Liver (tissue), 9 donors: ENCODE data around the gene PTPRN2. TPM values are rescaled to one million over a fixed set of nuclear protein-coding genes. Genes with fewer than 3 reads are reported as not detected.

Source experiments
- DNase-seq: peaks from one replicate; pipeline ENCODE4 v3.0.0-alpha.2; 2017; ENCODE audit warnings: low spot score
- H3K27ac ChIP-seq, 2 donors: one replicate each; pipeline ENCODE4 v1.7.0; 2013; ENCODE audit warnings: inconsistent platforms in 2 of 2, low read length in 2 of 2, control low read depth in 1 of 2, low read depth in 1 of 2, mild to moderate bottlenecking in 1 of 2
- H3K27me3 ChIP-seq, 4 donors: one replicate each; pipeline versions ENCODE4 v1.6.1 to v1.7.0; 2013; ENCODE audit warnings: low read length in 3 of 4, inconsistent platforms in 1 of 4, mild to moderate bottlenecking in 1 of 4, moderate library complexity in 1 of 4; ENCODE audit not compliant: control insufficient read depth in 4 of 4, insufficient read depth in 4 of 4
- H3K36me3 ChIP-seq, 4 donors: one replicate each; pipeline versions ENCODE4 v1.6.1 to v1.7.0; 2013; ENCODE audit warnings: low read length in 3 of 4, mild to moderate bottlenecking in 3 of 4, low read depth in 1 of 4, moderate library complexity in 1 of 4; ENCODE audit not compliant: control insufficient read depth in 4 of 4, insufficient read depth in 3 of 4
- H3K4me1 ChIP-seq, 4 donors: one replicate each; pipeline versions ENCODE4 v1.6.1 to v1.7.0; 2013; ENCODE audit warnings: low read length in 3 of 4, mild to moderate bottlenecking in 3 of 4, moderate library complexity in 1 of 4; ENCODE audit not compliant: control insufficient read depth in 4 of 4, insufficient read depth in 4 of 4
- H3K4me3 ChIP-seq, 3 donors: one replicate each; pipeline versions ENCODE4 v1.6.1 to v1.7.0; 2013; ENCODE audit warnings: low read length in 3 of 3, control low read depth in 1 of 3, low read depth in 1 of 3, mild to moderate bottlenecking in 1 of 3
- H3K9ac ChIP-seq, 2 donors: one replicate each; pipeline ENCODE4 v1.7.0; 2013; ENCODE audit warnings: low read length in 2 of 2, mild to moderate bottlenecking in 2 of 2, moderate library complexity in 2 of 2, control low read depth in 1 of 2, low read depth in 1 of 2
- H3K9me3 ChIP-seq, 4 donors: one replicate each; pipeline versions ENCODE4 v1.6.1 to v1.7.0; 2013; ENCODE audit warnings: low read length in 3 of 4; ENCODE audit not compliant: control insufficient read depth in 4 of 4
- ATF3 ChIP-seq: IDR thresholded peaks from 2 replicates; pipeline ENCODE4 v1.6.1; 2016; ENCODE audit warnings: antibody characterized with exemption
- CTCF ChIP-seq: fragments of 150-350 bp; IDR thresholded peaks from 2 replicates; pipeline ENCODE4 v1.5.1; 2017; ENCODE audit warnings: improper control_type of control experiment, low read depth, low read length; ENCODE audit not compliant: missing input control
- EGR1 ChIP-seq, 2 donors: IDR thresholded peaks; 2 replicates each; pipeline ENCODE4 v1.6.1; 2016 to 2018; ENCODE audit warnings: antibody characterized with exemption in 2 of 2, low read depth in 2 of 2
- FOXA1 ChIP-seq: IDR thresholded peaks from 2 replicates; pipeline ENCODE4 v1.6.1; 2016; ENCODE audit warnings: antibody characterized with exemption
- FOXA2 ChIP-seq: IDR thresholded peaks from 2 replicates; pipeline ENCODE4 v1.6.1; 2016; ENCODE audit warnings: antibody characterized with exemption
- GABPA ChIP-seq, 2 donors: IDR thresholded peaks in 1 of 2; conservative IDR thresholded peaks in 1 of 2; 2 replicates each; pipeline ENCODE4 v1.6.1; 2016; ENCODE audit warnings: antibody characterized with exemption in 2 of 2, mild to moderate bottlenecking in 1 of 2, moderate library complexity in 1 of 2
- HNF4A ChIP-seq, 2 donors: conservative IDR thresholded peaks; 2 replicates each; pipeline ENCODE4 v1.6.1; 2016; ENCODE audit warnings: antibody characterized with exemption in 2 of 2, mild to moderate bottlenecking in 2 of 2
- HNF4G ChIP-seq: IDR thresholded peaks from 2 replicates; pipeline ENCODE4 v1.6.1; 2016; ENCODE audit warnings: antibody characterized with exemption
- JUND ChIP-seq, 2 donors: IDR thresholded peaks; 2 replicates each; pipeline ENCODE4 v1.6.1; 2016; ENCODE audit warnings: antibody characterized with exemption in 2 of 2
- NR2F2 ChIP-seq: IDR thresholded peaks from 2 replicates; pipeline ENCODE4 v1.6.1; 2016; ENCODE audit warnings: antibody characterized with exemption
- RAD21 ChIP-seq, 2 donors: IDR thresholded peaks; 2 replicates each; pipeline ENCODE4 v1.6.1; 2016; ENCODE audit warnings: antibody characterized with exemption in 2 of 2, mild to moderate bottlenecking in 2 of 2
- RXRA ChIP-seq, 2 donors: IDR thresholded peaks; 2 replicates each; pipeline ENCODE4 v1.6.1; 2017 to 2018; ENCODE audit warnings: antibody characterized with exemption in 2 of 2, mild to moderate bottlenecking in 1 of 2
- TAF1 ChIP-seq: conservative IDR thresholded peaks from 2 replicates; pipeline ENCODE4 v1.6.1; 2016; ENCODE audit warnings: antibody characterized with exemption, mild to moderate bottlenecking
- YY1 ChIP-seq: IDR thresholded peaks from 2 replicates; pipeline ENCODE4 v1.6.1; 2016; ENCODE audit warnings: antibody characterized with exemption, mild to moderate bottlenecking
- ZBTB33 ChIP-seq: IDR thresholded peaks from 2 replicates; pipeline ENCODE4 v1.6.1; 2016; ENCODE audit warnings: antibody characterized with exemption
- WGBS: extraction: QIAGEN DNeasy Blood & Tissue Kit; methylation state at CpG from one replicate; pipeline ENCODE4 v1.1.7; 2013; 5-methylcytosine and 5-hydroxymethylcytosine counted together
- polyA plus RNA-seq, 2 donors: library from polyadenylated mRNA; stranded (reverse) in 1 of 2; unstranded in 1 of 2; fragments of 200-250 nt in 1 of 2; fragments of >200 nt in 1 of 2; fragmentation: Nextera tagmentation in 1 of 2; extraction: Ambion mirVana in 1 of 2; gene quantifications; one replicate each; pipeline versions ENCODE4 v1.2.1 to v1.2.3, GENCODE V29; 2013 to 2015
- total RNA-seq, 2 donors: library from RNA; depleted of rRNA; stranded (reverse); fragments of >200 nt; gene quantifications; one replicate each; pipeline ENCODE4 v1.2.3, GENCODE V29; 2014
- TF ChIP-seq, protein P1 (sequence below): IDR thresholded peaks from 2 replicates; pipeline ENCODE4 v1.6.1; 2016; ENCODE audit warnings: antibody characterized with exemption, mild to moderate bottlenecking
- donor health status: healthy.
- donor health status: healthy.
- donor health status: healthy.
- donor health status: healthy.
- donor health status: healthy.

Gene PTPRN2
- total and polyA plus RNA-seq, 4 donors, result 0.75 to 1.9 (median 1.1) TPM

- no peak for TF ChIP-seq RAD21 (IDR thresholded peaks at IDR 0.05)
- TF ChIP-seq, protein P1, sequence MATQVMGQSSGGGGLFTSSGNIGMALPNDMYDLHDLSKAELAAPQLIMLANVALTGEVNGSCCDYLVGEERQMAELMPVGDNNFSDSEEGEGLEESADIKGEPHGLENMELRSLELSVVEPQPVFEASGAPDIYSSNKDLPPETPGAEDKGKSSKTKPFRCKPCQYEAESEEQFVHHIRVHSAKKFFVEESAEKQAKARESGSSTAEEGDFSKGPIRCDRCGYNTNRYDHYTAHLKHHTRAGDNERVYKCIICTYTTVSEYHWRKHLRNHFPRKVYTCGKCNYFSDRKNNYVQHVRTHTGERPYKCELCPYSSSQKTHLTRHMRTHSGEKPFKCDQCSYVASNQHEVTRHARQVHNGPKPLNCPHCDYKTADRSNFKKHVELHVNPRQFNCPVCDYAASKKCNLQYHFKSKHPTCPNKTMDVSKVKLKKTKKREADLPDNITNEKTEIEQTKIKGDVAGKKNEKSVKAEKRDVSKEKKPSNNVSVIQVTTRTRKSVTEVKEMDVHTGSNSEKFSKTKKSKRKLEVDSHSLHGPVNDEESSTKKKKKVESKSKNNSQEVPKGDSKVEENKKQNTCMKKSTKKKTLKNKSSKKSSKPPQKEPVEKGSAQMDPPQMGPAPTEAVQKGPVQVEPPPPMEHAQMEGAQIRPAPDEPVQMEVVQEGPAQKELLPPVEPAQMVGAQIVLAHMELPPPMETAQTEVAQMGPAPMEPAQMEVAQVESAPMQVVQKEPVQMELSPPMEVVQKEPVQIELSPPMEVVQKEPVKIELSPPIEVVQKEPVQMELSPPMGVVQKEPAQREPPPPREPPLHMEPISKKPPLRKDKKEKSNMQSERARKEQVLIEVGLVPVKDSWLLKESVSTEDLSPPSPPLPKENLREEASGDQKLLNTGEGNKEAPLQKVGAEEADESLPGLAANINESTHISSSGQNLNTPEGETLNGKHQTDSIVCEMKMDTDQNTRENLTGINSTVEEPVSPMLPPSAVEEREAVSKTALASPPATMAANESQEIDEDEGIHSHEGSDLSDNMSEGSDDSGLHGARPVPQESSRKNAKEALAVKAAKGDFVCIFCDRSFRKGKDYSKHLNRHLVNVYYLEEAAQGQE, result no peak
- no peak for TF ChIP-seq EGR1 (IDR thresholded peaks at IDR 0.05; ENCODE audit: low read depth in 2 of 2)
- no peak for TF ChIP-seq HNF4G
- TF ChIP-seq TAF1, result no peak
- no peak for TF ChIP-seq GABPA (IDR thresholded peaks at IDR 0.05 in 1 of 2, conservative IDR thresholded peaks at IDR 0.05 in 1 of 2)
- no peak for TF ChIP-seq ATF3
- TF ChIP-seq FOXA1, result no peak
- TF ChIP-seq CTCF, result no peak
- TF ChIP-seq HNF4A (conservative IDR thresholded peaks at IDR 0.05), result no peak
- no peak for TF ChIP-seq ZBTB33
- TF ChIP-seq NR2F2, result no peak
- no peak for TF ChIP-seq RXRA (IDR thresholded peaks at IDR 0.05)
- no peak for TF ChIP-seq JUND (IDR thresholded peaks at IDR 0.05)
- TF ChIP-seq YY1, result no peak
- TF ChIP-seq FOXA2, result no peak
- no peak overlapping the region for H3K9ac ChIP-seq
- 77% methylated on average over 24 of the region's 24 CpGs for WGBS
Measured at GRCh38 chr7:157744786-157745601, 842.6 kb downstream of the PTPRN2 start.

More at GRCh38 chr7:157744786-157745601, 842.6 kb downstream of the PTPRN2 start:
- Histone ChIP-seq H3K4me1 (no peaks in the 10 kb centered on the region), H3K27me3 (peaks cover 0 to 4% (median 0%) of the 10 kb centered on the region in 4 donors), H3K27ac (no peak overlapping the region), H3K9me3 (no peaks in the 10 kb centered on the region), H3K4me3 (no peak overlapping the region), H3K36me3 (no peaks in the 10 kb centered on the region)
- DNase-seq, result no peak
